CD4-positive, alpha-beta T cell treated with Interferon gamma for 1 hour (primary cell): Measurements from ENCODE around the gene ARHGAP8.
"Not testable (repeated sequence)": the region's sequence is repeated elsewhere in the genome, so short reads cannot be mapped to it uniquely, and the experiment has no call there.

Experiments used
- DNase-seq: peaks from one replicate; pipeline ENCODE4 v3.0.0-alpha.2; 2020

The ARHGAP8 gene

DNA sequence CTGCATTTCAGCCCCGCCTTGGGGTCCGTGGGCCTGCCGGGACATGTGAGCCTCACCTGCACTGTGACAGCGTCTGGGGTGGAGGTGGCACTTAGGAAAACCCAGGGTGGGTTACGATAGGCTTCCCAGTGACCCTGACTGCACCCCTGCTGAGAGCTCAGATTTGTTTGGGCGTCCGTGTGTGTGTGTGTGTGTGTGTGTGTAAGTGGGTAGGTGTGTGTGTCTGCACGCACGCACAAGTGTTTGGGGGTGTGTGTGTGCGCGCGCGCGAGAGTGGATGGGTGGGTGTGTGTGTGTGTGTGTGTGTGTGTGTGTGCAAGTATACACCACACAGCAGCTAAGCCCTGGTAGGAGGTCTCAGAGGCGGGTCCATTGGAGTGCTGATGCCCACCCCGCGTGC is 12.1 kb upstream of the ARHGAP8 start:
- no peak for DNase-seq

DNA sequence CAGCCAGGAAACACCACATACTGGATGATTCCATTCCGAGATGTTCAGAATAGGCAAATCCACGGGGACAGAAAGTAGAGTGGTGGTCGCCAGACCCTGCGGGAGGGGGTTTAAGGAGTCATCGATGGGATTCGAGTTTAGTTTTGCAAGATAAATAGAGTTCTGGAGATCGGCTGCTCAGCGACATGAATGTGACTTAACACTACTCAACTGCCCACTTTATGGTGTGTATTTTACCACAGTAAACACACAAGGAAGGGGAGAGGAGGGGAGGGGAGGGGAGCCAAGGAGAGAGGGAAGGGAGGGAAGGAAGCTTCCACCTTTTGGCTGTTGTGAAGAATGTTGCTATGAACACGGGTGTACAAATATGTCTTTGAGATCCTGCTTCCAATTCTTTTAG is 10.4 kb upstream of the ARHGAP8 start:
- no peak for DNase-seq

DNA sequence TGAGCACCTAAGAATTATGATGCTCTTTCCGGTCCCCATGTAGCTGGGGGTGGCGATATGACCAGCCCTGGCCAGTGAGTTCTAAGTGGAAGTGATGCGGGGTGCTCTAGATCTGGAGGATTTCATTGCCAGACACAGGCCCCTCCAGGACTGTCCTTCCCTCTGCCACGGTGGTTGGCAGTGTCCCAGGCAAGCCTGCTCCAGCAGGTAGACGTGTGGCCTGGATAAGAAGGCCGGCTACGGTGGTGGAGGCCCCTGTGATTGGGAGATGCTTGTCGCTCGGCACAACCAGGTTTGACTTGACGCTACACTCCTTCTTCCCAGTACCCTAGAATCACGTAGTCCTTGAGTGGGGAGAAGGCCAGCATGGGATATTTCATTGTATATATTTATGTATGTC is 9.1 kb upstream of the ARHGAP8 start:
- DNase-seq = no peak

DNA sequence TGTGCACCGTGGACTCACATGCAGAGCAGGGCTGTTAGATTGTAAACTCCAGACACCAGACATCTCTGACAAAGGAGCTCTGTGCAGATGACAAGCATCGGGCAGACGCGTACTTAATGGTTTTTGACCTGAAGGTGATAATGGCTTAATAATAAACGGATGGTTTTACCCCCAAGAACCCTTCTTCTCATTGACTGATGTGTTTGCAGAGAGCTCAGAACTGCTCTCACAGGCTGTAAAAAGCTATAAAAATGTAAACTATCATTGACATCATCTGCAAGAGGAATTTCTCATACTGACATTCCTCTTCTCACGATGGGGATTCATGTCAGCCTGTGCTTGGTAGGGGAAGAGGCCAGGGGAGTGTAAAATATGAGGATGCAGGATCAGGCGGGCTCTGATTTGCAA is 8.6 kb upstream of the ARHGAP8 start:
- no peak for DNase-seq

DNA sequence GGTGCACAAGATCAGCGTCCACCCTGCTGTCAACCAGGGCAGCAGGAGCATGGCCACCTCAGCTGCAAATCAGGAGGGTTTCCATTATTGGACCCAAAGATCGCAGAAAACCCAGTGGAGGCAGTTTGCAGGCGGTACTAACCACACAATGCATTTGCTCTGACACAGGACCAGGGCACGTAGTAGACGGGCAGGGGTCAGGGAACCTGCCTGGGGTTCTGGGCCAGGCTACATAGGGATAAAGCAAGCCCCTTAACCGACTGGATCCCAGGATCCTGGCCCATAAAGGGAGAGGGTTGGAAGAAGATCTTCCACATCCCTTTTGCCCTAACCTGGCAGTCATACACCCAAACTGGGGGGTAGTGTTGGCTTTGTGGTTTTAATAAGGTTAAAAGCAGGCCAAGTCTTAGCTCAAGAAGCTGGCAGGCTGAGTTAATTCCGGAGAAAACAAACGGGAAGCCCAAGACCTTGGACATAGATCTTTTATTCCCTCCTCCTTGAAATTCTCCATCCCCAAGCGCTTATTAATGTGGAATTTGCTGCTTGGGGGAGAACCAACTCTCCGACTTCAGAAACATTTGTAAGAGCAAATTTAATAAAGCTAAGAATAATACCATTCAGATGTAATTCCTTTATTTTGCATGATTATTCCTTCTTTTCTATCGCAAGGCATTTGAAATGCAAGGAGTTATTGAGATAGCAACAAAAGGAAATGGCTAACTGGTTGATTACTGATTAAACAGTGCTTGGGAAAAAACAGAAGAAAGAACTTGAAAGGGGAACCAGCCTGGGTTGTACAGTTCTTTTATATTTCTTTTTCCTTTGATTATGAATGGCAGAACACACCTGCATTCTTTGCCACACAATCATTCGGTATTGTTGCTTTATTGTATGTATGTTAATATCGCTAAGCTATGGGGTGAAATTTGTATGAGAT is 6.3 kb upstream of the ARHGAP8 start:
- DNase-seq = no peak

DNA sequence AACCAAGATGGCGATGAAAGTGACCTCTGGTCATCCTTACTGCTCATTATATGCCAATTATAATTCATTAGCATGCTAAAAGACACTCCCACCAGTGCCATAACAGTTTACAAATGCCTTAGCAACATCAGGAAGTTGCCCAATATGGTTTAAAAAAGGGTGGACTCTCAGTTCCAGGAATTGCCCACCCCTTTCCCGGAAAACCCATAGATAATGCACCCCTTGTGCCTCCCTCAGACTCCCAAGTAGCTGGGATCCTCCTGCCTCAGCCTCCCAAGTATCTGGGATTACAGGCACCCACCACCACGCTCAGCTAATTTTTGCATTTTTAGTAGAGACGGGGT is 4.6 kb upstream of the ARHGAP8 start:
- DNase-seq = not testable (repeated sequence)

DNA sequence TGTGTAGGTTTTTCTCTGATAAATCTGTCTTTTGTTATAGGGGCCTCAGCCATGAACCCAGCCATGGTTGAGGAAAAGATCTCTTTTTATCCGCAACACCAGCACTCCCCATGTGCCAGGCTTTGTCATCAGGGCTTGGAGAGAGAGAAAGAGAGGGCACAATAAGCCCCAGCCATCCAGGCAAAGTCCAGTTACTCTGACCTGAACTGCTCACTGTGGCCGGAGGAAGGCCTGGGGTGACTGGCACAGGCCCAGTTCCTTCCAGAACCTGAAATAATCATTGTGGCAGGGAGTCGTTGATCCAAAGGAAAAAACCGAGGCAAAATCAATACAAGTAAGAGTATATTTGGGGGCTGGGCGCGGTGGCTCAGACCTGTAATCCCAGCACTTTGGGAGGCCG is 3.9 kb upstream of the ARHGAP8 start:
- DNase-seq = no peak

DNA sequence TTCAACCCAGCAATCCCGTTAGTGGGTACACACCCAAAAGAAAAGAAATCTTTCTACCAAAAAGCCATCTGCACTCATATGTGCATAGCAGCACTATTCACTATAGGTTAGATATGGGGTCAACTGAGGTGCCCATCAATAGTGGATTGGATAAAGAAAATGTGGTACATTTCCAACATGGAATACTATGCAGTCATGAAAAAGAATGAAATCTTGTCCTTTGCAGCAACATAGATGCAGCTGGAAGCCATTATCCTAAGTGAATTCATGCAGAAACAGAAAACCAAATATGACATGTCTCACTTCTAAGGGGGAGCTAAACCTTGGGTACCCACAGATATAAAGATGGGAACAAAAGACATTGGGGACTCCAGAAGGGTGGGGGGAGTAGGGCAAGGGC is 1.9 kb upstream of the ARHGAP8 start:
- no peak for DNase-seq

DNA sequence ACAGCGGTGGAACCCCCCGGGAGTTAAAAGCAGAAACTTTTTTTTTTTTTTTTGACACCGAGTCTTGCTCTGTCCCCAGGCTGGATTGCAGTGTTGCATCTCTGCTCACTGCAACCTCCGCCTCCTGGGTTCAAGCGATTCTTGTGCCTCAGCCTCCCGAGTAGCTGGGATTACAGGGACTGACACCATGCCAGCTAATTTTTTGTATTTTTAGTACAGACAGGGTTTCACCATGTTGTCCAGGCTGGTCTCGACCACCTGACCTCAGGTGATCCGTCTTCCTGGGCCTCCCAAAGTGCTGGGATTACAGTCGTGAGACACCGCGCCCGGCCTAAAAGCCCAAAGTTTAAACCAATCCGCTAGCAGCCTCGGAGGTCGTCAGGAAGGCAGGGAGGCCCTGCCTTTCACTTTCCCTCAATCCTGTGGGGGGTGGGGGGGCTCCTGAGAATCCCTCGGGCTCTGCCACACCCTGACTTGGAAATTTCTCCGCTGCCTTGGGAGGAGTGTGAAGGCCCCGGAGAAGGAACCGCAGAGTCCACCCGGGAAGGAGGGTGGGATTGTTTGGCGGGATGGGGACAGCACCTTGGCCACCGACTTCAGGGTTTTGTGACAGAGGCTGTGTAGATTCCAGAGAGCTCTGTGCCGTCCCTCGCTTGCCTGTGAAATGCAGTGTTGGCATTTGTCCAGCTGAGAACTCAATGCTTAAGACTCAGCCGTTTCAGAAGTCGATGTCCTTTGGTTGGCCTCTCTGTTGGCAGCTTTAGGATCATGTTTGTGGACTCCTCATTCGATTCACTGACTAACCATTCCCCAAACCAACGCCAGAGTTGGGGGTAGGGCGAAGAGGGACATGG is 1.0 kb downstream of the ARHGAP8 start:
- DNase-seq = no peak

DNA sequence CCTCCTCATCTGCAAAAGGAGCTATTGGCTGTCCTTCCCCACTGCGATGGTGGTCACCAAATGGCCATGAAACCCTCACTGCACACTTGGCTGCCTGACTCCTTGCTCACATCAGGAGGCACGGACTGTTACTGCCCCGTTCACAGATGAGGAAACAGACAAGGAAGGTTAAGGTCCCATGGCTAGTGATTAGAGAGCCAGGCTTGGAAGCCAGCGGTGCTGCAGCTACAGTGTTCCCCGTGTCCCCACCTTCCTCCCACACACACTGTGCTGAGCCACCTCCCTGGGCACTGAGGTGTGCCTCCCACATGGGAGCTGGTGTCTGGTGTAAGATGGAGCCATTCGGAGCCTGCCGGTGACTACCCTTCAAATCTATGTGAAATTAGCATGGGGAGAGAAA is 2.6 kb downstream of the ARHGAP8 start:
- DNase-seq = no peak

DNA sequence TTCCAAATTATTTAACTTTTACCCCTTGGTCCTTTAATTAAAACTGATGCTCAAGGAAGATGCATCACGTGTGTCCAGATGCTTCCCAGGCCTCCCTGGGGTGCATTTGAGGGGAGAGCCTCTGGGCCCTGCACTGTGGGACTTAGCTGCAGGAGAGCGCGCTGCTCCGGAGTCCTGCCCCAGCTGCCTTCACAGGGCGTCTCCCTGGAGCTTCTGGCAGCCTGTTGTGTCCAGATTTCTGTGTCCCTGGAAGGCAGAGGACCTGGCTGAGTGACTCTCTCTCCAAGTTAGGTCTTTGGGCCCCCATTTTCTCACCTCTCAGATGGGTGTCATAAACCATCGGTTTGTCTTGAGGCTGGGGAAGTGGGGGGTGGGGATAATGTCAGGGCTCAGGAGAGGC is 3.0 kb downstream of the ARHGAP8 start:
- no peak for DNase-seq

DNA sequence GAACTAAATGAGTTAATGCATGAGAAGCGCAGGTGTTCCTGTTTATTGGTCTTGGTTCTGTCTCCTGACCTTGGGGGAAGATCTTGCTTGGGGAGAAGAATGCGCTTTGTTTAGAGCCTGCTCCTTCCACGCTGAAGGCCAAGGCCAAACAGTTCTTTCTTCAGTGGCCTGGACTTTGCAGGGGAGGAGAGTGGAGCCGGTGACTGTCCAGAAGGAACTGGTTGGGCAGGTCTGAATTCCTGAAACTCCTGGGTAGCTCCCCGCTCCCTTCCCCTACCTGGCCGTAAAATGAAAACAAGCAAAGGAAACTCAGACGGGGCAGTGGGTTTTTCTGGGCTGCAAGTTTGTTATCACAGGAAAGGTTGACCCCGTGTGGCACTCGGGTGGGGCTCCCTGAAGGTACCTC is 3.6 kb downstream of the ARHGAP8 start:
- DNase-seq = no peak

DNA sequence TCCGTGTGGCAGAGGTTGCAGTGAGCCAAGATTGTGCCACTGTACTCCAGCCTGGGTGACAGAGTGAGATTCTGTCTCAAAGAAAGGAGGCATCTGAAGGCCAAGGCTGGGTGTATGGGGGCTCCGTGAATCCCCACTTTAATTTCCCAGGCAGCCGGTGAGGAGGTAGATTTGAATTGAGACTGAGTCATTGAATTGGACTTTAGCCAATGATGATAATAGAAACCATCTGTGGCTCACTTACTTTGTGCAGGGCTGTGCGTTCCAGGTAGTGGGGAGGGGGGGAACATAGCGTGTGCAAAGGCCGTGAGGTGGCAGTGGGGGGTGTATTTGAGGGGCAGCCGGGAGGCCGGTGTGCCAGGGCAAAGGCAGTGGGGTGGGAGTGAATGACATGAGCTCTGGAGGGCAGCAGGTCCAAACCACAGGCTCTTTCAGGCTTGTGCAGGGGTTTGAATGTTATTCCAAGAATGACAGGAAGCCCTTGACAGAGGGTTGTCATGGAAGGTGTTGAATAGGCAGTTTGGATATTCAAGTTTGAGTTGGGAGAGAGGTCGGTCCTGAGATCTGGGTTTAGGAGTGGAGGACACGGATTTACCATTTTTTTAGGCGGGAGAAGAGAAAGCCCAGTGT is 6.1 kb downstream of the ARHGAP8 start:
- DNase-seq = no peak

DNA sequence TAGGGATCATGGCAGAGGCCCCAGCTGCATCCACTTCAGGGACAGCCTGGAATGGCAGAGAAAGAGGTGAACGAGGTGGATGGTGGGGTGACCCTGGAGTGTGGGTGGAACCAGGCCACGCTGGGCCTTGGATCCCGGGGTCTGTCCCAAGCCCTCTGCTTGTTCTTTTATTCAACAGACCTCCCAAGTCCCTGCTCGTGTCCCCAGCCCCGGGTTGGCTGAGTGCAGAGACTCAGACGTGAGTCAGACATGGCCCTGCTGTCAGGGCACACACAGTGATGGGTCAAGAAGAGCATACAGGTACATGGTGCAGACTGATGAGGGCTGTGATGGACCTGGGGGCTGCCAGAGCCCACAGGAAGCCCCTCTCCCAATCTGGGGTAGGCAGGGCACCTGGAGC is 6.6 kb downstream of the ARHGAP8 start:
- DNase-seq = no peak

DNA sequence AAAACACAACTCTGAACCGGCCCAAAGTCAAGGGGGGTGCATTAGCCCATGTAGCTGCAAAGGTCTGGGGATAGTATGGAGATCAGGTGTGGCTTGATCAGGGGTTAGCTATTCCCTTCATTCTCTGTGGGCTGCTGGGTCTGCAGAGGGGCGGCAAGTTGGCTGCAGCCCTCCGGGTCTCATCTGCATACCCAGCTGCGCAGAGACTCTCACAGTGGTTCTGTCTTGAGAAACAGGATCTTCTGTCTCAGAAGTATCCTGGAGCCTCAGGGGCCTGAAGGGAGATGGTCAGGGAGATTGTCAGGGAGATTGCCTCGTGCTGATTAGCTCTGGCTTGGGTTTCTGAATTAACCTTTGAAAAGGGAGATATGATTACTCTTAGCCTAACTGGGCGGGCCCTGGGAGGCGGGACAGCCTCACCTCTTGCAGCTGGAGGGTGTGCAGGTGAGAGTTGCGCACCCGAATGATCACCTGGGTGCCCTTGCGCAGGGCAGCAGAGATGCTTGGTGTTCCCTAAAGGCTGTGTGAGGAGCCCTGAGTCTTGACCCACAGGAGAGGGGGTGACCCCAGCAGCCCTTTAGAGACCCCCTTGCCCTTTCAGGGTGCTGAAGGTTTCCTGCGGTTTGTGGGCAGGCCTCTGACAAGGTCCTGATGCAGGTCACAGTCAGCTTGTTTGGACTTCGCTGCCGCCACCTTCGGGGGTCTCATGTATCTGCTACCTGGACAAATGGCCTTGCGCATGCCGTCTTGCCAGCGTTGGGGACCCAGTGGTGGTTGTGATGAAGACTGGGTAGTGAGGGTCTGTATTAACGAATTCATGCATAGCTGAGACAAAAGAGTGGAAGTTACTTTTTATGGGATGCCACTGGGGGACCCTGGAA is 7.3 kb downstream of the ARHGAP8 start:
- DNase-seq = no peak

DNA sequence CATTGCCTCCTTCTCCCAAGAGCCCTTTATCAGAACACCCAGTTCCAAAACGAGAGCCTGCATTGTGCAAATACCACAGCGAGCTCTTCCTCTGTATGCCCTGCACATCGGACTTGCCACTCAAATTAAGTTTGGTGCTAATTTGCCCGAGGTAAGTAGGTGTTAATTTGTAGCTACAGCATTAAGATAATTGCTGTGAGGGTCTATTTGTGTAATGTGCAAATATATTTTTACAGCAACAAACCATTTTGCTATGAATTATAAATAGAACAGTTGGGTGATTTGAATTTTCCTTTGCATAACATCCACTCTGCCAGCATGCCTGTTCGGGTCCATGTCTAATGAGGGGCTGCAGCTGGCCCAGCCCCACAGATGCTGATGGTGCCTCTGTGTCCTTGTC is 8.1 kb downstream of the ARHGAP8 start:
- no peak for DNase-seq

DNA sequence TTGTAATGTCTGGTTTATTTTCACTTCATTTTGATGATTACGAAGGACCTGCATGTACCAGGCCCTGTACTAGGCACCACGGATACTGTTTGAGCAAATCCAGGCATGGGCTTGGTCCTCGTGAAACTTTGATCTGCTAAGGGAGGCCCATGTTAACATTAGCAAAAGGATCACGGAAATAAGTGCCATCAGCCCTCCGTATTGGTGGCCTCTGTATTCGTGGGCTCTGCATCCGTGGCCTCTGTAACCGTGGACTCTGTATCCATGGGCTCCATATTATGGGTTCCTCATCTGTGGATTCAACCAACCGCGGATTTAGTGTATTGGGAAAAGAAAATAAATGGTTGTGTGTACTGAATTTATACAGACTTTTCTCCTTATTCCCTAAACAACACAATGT is 8.7 kb downstream of the ARHGAP8 start:
- DNase-seq = no peak

DNA sequence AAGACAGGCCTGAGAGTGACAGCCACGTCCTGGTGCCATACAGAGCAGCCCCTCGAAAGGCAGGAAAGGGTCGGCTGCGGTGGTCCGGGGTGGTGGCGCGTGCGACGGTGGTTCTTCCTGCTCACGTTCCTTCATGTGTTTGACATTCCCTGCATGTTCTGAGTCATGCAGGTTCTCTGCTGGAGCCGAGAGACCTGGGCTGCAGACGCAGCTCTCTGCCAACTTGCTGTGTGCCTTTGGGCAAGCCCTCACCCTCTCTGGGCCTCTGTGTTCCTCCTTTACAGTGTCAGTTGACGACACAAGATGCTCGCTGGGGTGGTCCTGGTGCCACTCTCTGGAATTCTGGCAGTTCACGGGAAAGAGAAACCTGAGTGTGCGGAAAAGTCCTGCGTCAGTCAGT is 12.0 kb downstream of the ARHGAP8 start:
- no peak for DNase-seq

DNA sequence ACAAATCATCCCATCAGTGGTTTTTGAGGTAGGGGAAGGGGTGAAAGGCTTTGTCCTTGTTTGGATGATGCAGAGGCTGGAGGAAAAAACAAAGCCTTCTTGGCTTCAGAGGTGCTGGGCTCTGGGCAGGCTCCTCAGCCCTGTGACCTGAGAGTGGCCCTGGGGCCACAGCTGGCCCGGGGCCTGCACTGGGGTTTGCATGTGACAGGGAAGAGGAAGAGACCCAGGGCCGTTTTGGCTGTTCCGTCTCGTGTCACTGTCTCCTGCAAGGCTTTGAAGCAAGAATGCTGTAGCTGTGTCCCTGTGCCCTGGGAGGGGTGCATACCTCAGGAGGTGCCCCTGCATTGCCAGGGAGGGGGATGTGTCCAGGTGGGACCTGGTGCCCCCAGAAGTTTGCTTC is 12.6 kb downstream of the ARHGAP8 start:
- no peak for DNase-seq

DNA sequence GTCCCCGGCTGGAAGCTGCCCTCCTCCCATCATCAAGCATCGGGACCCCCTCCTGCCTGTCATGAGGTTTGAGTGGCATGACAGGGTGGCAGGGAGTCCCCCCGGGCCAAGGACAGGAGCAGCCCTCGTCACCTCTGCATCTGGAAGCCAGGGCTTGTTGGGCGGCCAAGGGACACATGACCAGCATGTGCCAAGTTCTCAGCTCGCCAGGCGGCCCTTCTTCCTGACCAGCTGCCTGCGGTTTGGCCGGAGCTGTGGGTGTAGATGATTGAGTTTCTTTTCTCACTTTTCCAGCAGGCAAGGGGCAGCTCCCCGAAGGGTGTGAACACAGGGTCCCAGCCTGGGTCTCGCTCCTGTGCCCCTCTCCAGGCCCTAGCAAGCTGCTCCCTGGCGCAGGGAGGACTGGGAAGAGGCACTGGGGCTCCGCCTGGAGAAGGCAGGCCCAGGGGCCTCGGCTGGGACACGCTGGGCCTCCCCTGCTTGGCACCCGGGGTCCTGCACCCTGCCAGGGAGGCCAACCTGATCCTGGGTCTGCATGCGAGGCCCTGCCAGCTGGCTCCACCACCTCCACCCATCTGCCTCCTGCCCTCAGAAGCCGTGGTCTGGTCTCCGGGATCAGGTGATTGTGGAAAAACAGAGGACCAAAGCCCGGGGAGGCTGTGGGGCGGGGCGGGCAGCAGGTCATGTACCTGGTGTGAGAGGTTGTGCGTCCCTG is 13.4 kb downstream of the ARHGAP8 start:
- DNase-seq = no peak

DNA sequence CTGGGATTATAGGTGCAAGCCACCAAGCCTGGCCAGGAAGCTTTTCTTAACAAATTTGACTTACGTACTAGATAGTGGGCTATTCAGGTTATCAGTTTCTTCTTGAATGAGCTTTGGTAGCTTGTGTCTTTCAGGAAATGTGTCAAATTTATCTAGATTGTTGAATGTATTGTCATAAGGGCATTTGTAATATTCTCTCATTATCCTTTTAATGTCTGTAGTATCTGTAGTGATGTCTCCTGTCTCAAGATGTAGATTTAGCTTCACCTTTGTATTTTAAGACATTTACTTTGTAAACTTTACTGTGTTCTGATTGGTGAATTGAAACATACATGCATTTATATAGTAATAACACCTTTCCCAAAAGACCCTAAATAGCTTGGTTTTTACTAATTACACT is 20.7 kb downstream of the ARHGAP8 start:
- no peak for DNase-seq

DNA sequence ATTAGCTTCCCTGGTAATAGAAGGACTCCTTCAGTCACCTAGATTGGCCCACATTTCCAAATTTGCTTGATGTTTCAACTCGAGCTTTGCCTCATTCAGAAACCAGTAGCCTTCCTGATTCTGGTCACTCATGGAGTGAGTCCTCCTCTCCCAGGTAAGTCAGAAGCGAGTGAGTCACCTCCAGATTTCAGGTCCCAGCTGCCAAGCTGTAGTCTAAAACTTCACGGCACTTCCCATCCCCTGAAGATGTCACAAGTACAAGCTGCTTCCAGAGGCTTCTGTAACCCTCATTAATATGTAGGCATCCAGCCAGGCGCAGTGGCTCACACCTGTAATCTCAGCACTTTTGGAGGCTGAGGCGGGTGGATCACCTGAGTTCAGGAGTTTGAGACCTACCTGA is 23.5 kb downstream of the ARHGAP8 start:
- DNase-seq = no peak
